Spleen (tissue), 11 donors: ENCODE data around the gene KRTAP16-1. TPM values are rescaled to one million over a fixed set of nuclear protein-coding genes. Genes with fewer than 3 reads are reported as not detected.
A peak's percentile ranks its signal among the peaks of the same experiment; 100 is the strongest.

Experiments
- DNase-seq: peaks from one replicate; pipeline ENCODE4 v3.0.0-alpha.2; 2020
- H3K27ac ChIP-seq, 8 donors: fragments of 200-600 bp; sonication (generic) in 7 of 8; 1 replicate in 4 of 8; 2 replicates in 4 of 8; pipeline versions ENCODE4 v1.5.0 to v1.8.0; 2016 to 2021; ENCODE audit warnings: inconsistent platforms in 4 of 8, mild to moderate bottlenecking in 4 of 8, moderate library complexity in 1 of 8
- H3K27me3 ChIP-seq, 7 donors: fragments of 200-600 bp; sonication (generic) in 6 of 7; replicated peaks in 1 of 7; 1 replicate in 4 of 7; 2 replicates in 3 of 7; pipeline versions ENCODE4 v1.5.0 to v1.8.0; 2016 to 2021; ENCODE audit warnings: inconsistent platforms in 3 of 7, mild to moderate bottlenecking in 1 of 7
- H3K36me3 ChIP-seq, 6 donors: fragments of 200-600 bp; sonication (generic) in 5 of 6; 1 replicate in 4 of 6; 2 replicates in 2 of 6; pipeline versions ENCODE4 v1.5.0 to v1.8.0; 2016 to 2021; ENCODE audit warnings: inconsistent platforms in 2 of 6
- H3K4me1 ChIP-seq, 6 donors: fragments of 200-600 bp; sonication (generic) in 5 of 6; 1 replicate in 3 of 6; 2 replicates in 3 of 6; pipeline versions ENCODE4 v1.5.0 to v1.8.0; 2016 to 2021; ENCODE audit warnings: inconsistent platforms in 3 of 6
- H3K4me3 ChIP-seq, 8 donors: fragments of 200-600 bp; sonication (generic) in 7 of 8; 1 replicate in 4 of 8; 2 replicates in 4 of 8; pipeline versions ENCODE4 v1.5.0 to v1.8.0; 2016 to 2021; ENCODE audit warnings: inconsistent platforms in 4 of 8, mild to moderate bottlenecking in 4 of 8, moderate library complexity in 2 of 8
- H3K9me3 ChIP-seq, 8 donors: fragments of 200-600 bp; sonication (generic) in 7 of 8; 1 replicate in 4 of 8; 2 replicates in 4 of 8; pipeline versions ENCODE4 v1.5.0 to v1.8.0; 2016 to 2021; ENCODE audit warnings: inconsistent platforms in 4 of 8
- POLR2A ChIP-seq, 3 donors: fragments of 450-650 bp; IDR thresholded peaks; one replicate each; pipeline ENCODE4 v1.5.1; 2017; ENCODE audit warnings: antibody characterized with exemption in 3 of 3, mild to moderate bottlenecking in 1 of 3
- POLR2AphosphoS5 ChIP-seq, 3 donors: sonication (generic); formaldehyde crosslinking; IDR thresholded peaks; one replicate each; pipeline ENCODE4 v1.5.1; 2017; ENCODE audit warnings: antibody characterized with exemption in 3 of 3
- WGBS, 5 donors: extraction: QIAGEN DNeasy Blood & Tissue Kit in 3 of 5; methylation state at CpG; one replicate each; pipeline versions ENCODE4 v1.1.5 to v1.1.7; 2013 to 2018; 5-methylcytosine and 5-hydroxymethylcytosine counted together
- intact Hi-C: fragments of 100-400 bp; cut with DNase I; formaldehyde crosslinking; loops from one replicate; pipeline ENCODE4 v1.15.0; 2023; ENCODE audit warnings: low total_unique reads
- polyA plus RNA-seq, 3 donors: library from polyadenylated mRNA; stranded (reverse); fragments of 200-250 nt; gene quantifications; one replicate each; pipeline ENCODE4 v1.2.1, GENCODE V29; 2013
- total RNA-seq, 7 donors: library from RNA; depleted of rRNA in 3 of 7; stranded (reverse); fragments of >200 nt in 3 of 7; fragmentation: NEBNext Ultra II Directional in 4 of 7; extraction: Animal tissue kit (Norgen Biotek cat#: 25700) in 4 of 7; gene quantifications; one replicate each; pipeline versions ENCODE4 v1.1.0 to v1.2.1, GENCODE V29; 2016 to 2021
- TF ChIP-seq, protein P1 (sequence below), 11 experiments: fragments of 200-600 bp in 7 of 11; fragments of 450-650 bp in 4 of 11; sonication (generic) in 4 of 11; IDR thresholded peaks in 8 of 11; conservative IDR thresholded peaks in 3 of 11; 1 replicate in 7 of 11; 2 replicates in 4 of 11; pipeline versions ENCODE4 v1.4.0 to v1.8.0; 2016 to 2021; ENCODE audit warnings: antibody characterized with exemption in 11 of 11, inconsistent platforms in 4 of 11, mild to moderate bottlenecking in 1 of 11
- donor health status: healthy with polysubstance abuse.
- donor health status: DM: no; HTN: no; CAD: no; lungs with moderate emphysema.
- donor health status: DM: no; HTN: no; CAD: no.
- donor health status: Bipolar disorder and iron deficiency.
- donor health status: healthy.
- donor health status: DM: no; HTN: no; CAD: no.
- donor health status: DM: yes; HTN: yes; CAD: no.

The KRTAP16-1 gene
- total and polyA plus RNA-seq, 10 donors = not detected

GRCh38 chr17:41325611-41326010 is 16.5 kb upstream of the KRTAP16-1 start:
- intact Hi-C loops = loop anchor here (10.0 kb wide), 1 partner anchor 521 kb away; no protein-coding TSS in a partner anchor

GRCh38 chr17:41325126-41325525 is 16.0 kb upstream of the KRTAP16-1 start:
- TF ChIP-seq, protein P1, sequence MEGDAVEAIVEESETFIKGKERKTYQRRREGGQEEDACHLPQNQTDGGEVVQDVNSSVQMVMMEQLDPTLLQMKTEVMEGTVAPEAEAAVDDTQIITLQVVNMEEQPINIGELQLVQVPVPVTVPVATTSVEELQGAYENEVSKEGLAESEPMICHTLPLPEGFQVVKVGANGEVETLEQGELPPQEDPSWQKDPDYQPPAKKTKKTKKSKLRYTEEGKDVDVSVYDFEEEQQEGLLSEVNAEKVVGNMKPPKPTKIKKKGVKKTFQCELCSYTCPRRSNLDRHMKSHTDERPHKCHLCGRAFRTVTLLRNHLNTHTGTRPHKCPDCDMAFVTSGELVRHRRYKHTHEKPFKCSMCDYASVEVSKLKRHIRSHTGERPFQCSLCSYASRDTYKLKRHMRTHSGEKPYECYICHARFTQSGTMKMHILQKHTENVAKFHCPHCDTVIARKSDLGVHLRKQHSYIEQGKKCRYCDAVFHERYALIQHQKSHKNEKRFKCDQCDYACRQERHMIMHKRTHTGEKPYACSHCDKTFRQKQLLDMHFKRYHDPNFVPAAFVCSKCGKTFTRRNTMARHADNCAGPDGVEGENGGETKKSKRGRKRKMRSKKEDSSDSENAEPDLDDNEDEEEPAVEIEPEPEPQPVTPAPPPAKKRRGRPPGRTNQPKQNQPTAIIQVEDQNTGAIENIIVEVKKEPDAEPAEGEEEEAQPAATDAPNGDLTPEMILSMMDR (IDR thresholded peaks at IDR 0.05 in 8 of 11, conservative IDR thresholded peaks at IDR 0.05 in 3 of 11) = no peak
- TF ChIP-seq POLR2A (IDR thresholded peaks at IDR 0.05) (no peak), POLR2AphosphoS5 (IDR thresholded peaks at IDR 0.05) (no peak)
- no peak overlapping the region for H3K4me3 ChIP-seq
- H3K36me3 ChIP-seq = no peaks in the 10 kb centered on the region
- H3K9me3 ChIP-seq = peaks cover 0 to 8% (median 7%) of the 10 kb centered on the region in 8 donors
- WGBS, 5 donors = 66 to 90% (median 84%) methylated on average over 9 to 10 of the region's 10 CpGs
- no peak overlapping the region for H3K27ac ChIP-seq
- DNase-seq = no peak
- peaks cover 0 to 6% (median 0%) of the 10 kb centered on the region in 6 donors for H3K4me1 ChIP-seq
- no peaks in the 10 kb centered on the region for H3K27me3 ChIP-seq
- intact Hi-C loops = loop anchor here (10.0 kb wide), 1 partner anchor 520 kb away; no protein-coding TSS in a partner anchor

More at GRCh38 chr17:41325611-41326010, 16.5 kb upstream of the KRTAP16-1 start:
- H3K27ac ChIP-seq = no peak overlapping the region
- peaks cover 0 to 3% (median 2%) of the 10 kb centered on the region in 8 donors for H3K9me3 ChIP-seq
- TF ChIP-seq POLR2AphosphoS5 (IDR thresholded peaks at IDR 0.05) (no peak), POLR2A (IDR thresholded peaks at IDR 0.05) (no peak)
- TF ChIP-seq, protein P1 (IDR thresholded peaks at IDR 0.05 in 8 of 11, conservative IDR thresholded peaks at IDR 0.05 in 3 of 11) = no peak
- no peaks in the 10 kb centered on the region for H3K27me3 ChIP-seq
- no peak for DNase-seq
- no peak overlapping the region for H3K4me3 ChIP-seq
- peaks cover 0 to 6% (median 0%) of the 10 kb centered on the region in 6 donors for H3K4me1 ChIP-seq
- WGBS, 5 donors = 77 to 85% (median 81%) methylated on average over 2 to 6 of the region's 6 CpGs
- H3K36me3 ChIP-seq = no peaks in the 10 kb centered on the region

DNA sequence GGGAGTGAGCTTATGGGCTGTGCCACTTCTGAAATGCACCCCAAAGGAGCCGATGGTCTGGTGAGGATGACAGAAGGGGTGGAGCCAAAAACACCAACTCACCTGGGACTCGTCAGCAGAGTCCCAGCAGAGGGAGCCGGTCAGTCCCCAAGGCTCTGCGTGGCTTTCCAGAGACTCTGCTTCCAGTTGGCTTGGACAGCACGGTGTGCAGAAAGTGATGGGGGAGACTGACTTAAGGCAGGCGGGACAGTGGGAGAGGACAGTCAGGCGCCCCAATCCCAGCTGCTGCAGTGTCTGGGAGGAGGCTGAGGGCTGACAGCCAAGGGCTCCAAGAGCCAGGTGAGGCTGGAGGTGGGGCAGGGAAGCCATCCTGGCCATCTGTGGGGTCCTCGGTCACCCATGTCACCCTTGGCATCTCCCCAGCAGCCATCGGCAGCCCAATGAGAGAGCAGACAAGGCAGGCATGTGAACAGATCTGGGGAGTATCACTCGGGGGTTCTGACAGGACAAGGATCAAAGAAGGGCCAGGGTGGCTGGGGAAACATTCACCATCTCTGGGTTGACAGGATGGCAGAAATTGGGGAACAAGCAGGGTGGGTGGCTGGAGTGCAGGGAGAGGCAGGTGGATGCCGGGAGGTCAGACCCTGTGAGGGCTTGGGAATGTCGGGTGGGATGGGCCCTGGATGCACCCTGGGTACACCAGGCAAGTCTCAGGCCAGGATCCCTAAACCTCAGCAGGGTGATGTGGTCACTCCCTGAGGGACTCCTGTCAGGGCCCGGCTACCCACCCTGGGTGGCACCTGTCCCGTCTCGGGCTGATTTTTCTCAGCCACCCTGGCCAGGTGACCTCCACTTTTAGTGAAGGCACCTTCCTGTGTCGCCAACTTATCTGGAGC is 15.3 kb upstream of the KRTAP16-1 start:
- no peaks in the 10 kb centered on the region for H3K27me3 ChIP-seq
- no peak for DNase-seq
- no peaks in the 10 kb centered on the region for H3K36me3 ChIP-seq
- no peak for TF ChIP-seq POLR2A (IDR thresholded peaks at IDR 0.05)
- TF ChIP-seq, protein P1 (IDR thresholded peaks at IDR 0.05 in 8 of 11, conservative IDR thresholded peaks at IDR 0.05 in 3 of 11) = peak in 1 of 11 experiments; percentile 5
- intact Hi-C loops = loop anchor here (10.0 kb wide), 1 partner anchor 520 kb away; no protein-coding TSS in a partner anchor
- 70 to 83% (median 75%) methylated on average over 14 to 16 of the region's 16 CpGs for WGBS, 5 donors
- peaks cover 0 to 6% (median 0%) of the 10 kb centered on the region in 6 donors for H3K4me1 ChIP-seq
- no peak overlapping the region for H3K27ac ChIP-seq
- no peak overlapping the region for H3K4me3 ChIP-seq
- peaks cover 0 to 15% (median 14%) of the 10 kb centered on the region in 8 donors for H3K9me3 ChIP-seq
